ENCODE results near the gene SMAD2. TPM values are rescaled to one million over a fixed set of nuclear protein-coding genes. Genes with fewer than 3 reads are reported as not detected.

The SMAD2 gene
- total and polyA plus RNA-seq, 2 experiments from 2014 or later: 30.9 to 90.7 TPM

DNA sequence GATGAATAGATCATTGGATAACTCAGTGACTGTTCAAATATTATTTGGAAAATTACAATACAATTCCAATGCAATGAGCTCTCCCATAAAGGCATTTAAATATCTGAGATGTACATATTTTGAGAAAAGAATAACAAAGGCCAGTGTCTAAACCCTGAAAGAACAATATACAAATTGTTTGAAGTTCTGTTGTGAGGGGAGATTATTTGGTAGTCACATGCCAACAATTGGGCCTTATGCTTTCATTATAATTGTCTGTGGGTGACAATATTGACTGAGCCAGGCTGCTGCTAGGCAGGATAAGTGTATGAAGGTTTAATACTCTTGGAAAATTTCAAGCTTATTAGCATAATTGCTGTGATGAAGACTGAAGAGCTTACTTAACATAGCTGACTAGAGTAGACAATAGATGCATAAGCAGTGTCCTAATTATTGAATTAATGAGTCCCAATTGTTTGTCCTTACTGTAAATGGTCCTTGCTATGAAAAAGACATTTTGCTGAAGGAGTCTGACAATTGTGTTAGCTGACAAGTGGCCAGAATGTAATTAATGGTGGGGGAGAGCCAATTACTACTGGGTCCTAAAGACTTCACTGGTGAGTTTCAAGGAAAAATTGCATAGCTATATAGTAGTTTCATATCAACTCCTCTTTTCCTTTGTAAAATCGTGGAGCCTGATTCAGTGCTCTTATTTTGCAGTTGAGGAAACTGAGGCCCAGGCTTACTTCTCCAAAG, 5.0 kb upstream of the SMAD2 start:
- H2AFZ ChIP-seq: no peak overlapping the region
- no peaks in the 10 kb centered on the region for H3K36me3 Mint-ChIP-seq (ENCODE audit: low read depth)

DNA sequence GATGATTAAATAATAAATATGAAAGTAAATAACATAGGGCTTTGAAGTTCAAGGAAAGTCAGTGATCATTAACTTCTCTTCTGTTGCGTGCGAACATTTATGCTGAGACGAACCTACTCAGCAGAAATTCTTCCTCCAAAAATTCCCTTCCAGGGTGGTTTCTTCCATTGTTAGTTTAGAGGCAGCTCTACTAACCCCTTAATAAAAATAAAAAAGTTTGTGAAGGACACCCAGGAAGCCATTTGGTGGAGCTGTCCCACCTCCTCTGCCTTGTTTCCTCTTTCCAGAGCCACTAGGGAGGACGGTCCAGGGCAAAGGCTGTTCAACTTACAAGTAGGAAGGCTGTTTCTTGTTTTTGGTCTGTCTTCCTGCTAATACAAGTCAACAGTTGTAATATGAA, 2.1 kb upstream of the SMAD2 start:
- H3K4me3 Mint-ChIP-seq: no peak overlapping the region
- H3K4me1 ChIP-seq (ENCODE audit: insufficient read depth): peaks cover 25% of the 10 kb centered on the region
- H4K20me1 ChIP-seq (replicated peaks; ENCODE audit: insufficient read depth): peaks cover 4% of the 10 kb centered on the region; the same call in 1 of the 2 replicates

More for the DNA sequence above, 5.0 kb upstream of the SMAD2 start:
- Histone ChIP-seq H3K4me2 (no peak overlapping the region), H3K27ac (ENCODE audit: low read depth) (no peak overlapping the region), H3K4me1 (ENCODE audit: insufficient read depth) (peaks cover 14% of the 10 kb centered on the region), H3K79me2 (replicated peaks; ENCODE audit: insufficient read depth) (no peaks in the 10 kb centered on the region), H3K4me3 (no peak overlapping the region), H3K9me2 (ENCODE audit: insufficient read depth) (no peaks in the 10 kb centered on the region), H3K36me3 (ENCODE audit: insufficient read depth) (no peaks in the 10 kb centered on the region), H4K20me1 (replicated peaks; ENCODE audit: insufficient read depth) (no peaks in the 10 kb centered on the region), H3F3A (replicated peaks; ENCODE audit: low read depth) (0 out of 2 replicates have a peak, but pooled peaks cover 7% of the 10 kb centered on the region), H3K27me3 (ENCODE audit: insufficient read depth) (no peaks in the 10 kb centered on the region)
- Mint-ChIP-seq H3K4me1 (peaks cover 13% of the 10 kb centered on the region), H3K27ac (no peak overlapping the region), H3K27me3 (ENCODE audit: insufficient read depth, low read depth, poor library complexity) (no peaks in the 10 kb centered on the region), H3K9me3 (no peaks in the 10 kb centered on the region), H3K4me3 (no peak overlapping the region)
- no peak for DNase-seq (ENCODE audit: low spot score)
- no peak for ATAC-seq
- TF ChIP-seq ZNF331 (CRISPR knock-in tag; IDR thresholded peaks at IDR 0.05; ENCODE audit: low read depth): no peak
- no peak for TF ChIP-seq CREB1 (CRISPR knock-in tag; IDR thresholded peaks at IDR 0.05; ENCODE audit: low read depth)
- TF ChIP-seq, protein P1, sequence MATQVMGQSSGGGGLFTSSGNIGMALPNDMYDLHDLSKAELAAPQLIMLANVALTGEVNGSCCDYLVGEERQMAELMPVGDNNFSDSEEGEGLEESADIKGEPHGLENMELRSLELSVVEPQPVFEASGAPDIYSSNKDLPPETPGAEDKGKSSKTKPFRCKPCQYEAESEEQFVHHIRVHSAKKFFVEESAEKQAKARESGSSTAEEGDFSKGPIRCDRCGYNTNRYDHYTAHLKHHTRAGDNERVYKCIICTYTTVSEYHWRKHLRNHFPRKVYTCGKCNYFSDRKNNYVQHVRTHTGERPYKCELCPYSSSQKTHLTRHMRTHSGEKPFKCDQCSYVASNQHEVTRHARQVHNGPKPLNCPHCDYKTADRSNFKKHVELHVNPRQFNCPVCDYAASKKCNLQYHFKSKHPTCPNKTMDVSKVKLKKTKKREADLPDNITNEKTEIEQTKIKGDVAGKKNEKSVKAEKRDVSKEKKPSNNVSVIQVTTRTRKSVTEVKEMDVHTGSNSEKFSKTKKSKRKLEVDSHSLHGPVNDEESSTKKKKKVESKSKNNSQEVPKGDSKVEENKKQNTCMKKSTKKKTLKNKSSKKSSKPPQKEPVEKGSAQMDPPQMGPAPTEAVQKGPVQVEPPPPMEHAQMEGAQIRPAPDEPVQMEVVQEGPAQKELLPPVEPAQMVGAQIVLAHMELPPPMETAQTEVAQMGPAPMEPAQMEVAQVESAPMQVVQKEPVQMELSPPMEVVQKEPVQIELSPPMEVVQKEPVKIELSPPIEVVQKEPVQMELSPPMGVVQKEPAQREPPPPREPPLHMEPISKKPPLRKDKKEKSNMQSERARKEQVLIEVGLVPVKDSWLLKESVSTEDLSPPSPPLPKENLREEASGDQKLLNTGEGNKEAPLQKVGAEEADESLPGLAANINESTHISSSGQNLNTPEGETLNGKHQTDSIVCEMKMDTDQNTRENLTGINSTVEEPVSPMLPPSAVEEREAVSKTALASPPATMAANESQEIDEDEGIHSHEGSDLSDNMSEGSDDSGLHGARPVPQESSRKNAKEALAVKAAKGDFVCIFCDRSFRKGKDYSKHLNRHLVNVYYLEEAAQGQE (IDR thresholded peaks at IDR 0.05; ENCODE audit: unreplicated experiment): no peak

More for the DNA sequence above, 2.1 kb upstream of the SMAD2 start:
- no peak overlapping the region; the same call in 1 of the 2 replicates for H3K27ac ChIP-seq (ENCODE audit: low read depth)
- H3K9me2 ChIP-seq (ENCODE audit: insufficient read depth): no peaks in the 10 kb centered on the region
- H3K36me3 ChIP-seq (ENCODE audit: insufficient read depth): no peaks in the 10 kb centered on the region
- DNase-seq (ENCODE audit: low spot score) (peak; percentile 43), ATAC-seq (no peak)
- Mint-ChIP-seq H3K27ac (no peak overlapping the region), H3K27me3 (ENCODE audit: insufficient read depth, low read depth, poor library complexity) (no peaks in the 10 kb centered on the region), H3K36me3 (ENCODE audit: low read depth) (no peaks in the 10 kb centered on the region; the same call in 2 of the 3 replicates), H3K4me1 (peaks cover 25% of the 10 kb centered on the region), H3K9me3 (no peaks in the 10 kb centered on the region)
- H3F3A ChIP-seq (replicated peaks; ENCODE audit: low read depth): peaks cover 7% of the 10 kb centered on the region; the same call in 1 of the 2 replicates
- H3K27me3 ChIP-seq (ENCODE audit: insufficient read depth): no peaks in the 10 kb centered on the region
- TF ChIP-seq STAT1 (IDR thresholded peaks at IDR 0.05; ENCODE audit: unreplicated experiment): no peak
- TF ChIP-seq, protein P2, sequence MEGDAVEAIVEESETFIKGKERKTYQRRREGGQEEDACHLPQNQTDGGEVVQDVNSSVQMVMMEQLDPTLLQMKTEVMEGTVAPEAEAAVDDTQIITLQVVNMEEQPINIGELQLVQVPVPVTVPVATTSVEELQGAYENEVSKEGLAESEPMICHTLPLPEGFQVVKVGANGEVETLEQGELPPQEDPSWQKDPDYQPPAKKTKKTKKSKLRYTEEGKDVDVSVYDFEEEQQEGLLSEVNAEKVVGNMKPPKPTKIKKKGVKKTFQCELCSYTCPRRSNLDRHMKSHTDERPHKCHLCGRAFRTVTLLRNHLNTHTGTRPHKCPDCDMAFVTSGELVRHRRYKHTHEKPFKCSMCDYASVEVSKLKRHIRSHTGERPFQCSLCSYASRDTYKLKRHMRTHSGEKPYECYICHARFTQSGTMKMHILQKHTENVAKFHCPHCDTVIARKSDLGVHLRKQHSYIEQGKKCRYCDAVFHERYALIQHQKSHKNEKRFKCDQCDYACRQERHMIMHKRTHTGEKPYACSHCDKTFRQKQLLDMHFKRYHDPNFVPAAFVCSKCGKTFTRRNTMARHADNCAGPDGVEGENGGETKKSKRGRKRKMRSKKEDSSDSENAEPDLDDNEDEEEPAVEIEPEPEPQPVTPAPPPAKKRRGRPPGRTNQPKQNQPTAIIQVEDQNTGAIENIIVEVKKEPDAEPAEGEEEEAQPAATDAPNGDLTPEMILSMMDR (conservative IDR thresholded peaks at IDR 0.05; ENCODE audit: low read depth in 2 of 2): peak; percentile 22 to 58; a peak in 2 of 4 replicates
- no peak for TF ChIP-seq CREB1 (CRISPR knock-in tag; IDR thresholded peaks at IDR 0.05; ENCODE audit: low read depth)
- TF ChIP-seq ETS1 (IDR thresholded peaks at IDR 0.05): no peak
- TF ChIP-seq EZH2 (IDR thresholded peaks at IDR 0.05; ENCODE audit: low read depth, unreplicated experiment): no peak
- peak overlapping the region; percentile 78 for H3K4me2 ChIP-seq
- H3K4me3 ChIP-seq: no peak overlapping the region
- H3K79me2 ChIP-seq (replicated peaks; ENCODE audit: insufficient read depth): peaks cover 23% of the 10 kb centered on the region
- H2AFZ ChIP-seq: no peak overlapping the region

Measured in GM23338 (cell line).